NCI-H2196 (cell line): Measurements from ENCODE around the gene ZSWIM5.
"Not testable (repeated sequence)": the region's sequence is repeated elsewhere in the genome, so short reads cannot be mapped to it uniquely, and the experiment has no call there.

Experiments
- DNase-seq: peaks from one replicate; lab custom pipeline; 2025; ENCODE audit not compliant: unreplicated experiment; lab: John Stamatoyannopoulos, UW

Gene ZSWIM5

GRCh38 chr1:45205011-45205909 is 1.1 kb downstream of the ZSWIM5 start:
- DNase-seq = no peak

- DNase-seq = no peak
Observed at GRCh38 chr1:45200906-45201500, 5.4 kb downstream of the ZSWIM5 start.

- no peak for DNase-seq
Observed at GRCh38 chr1:45200435-45200834, 6.0 kb downstream of the ZSWIM5 start.

- no peak for DNase-seq
Observed at GRCh38 chr1:45198185-45198584, 8.2 kb downstream of the ZSWIM5 start.

- no peak for DNase-seq
Observed at GRCh38 chr1:45196863-45197262, 9.5 kb downstream of the ZSWIM5 start.

GRCh38 chr1:45191418-45191783 is 15.0 kb downstream of the ZSWIM5 start:
- no peak for DNase-seq

GRCh38 chr1:45187725-45188124 is 18.7 kb downstream of the ZSWIM5 start:
- no peak for DNase-seq

GRCh38 chr1:45179918-45180519 is 26.4 kb downstream of the ZSWIM5 start:
- not testable (repeated sequence) for DNase-seq

GRCh38 chr1:45177452-45177851 is 29.0 kb downstream of the ZSWIM5 start:
- no peak for DNase-seq

- DNase-seq = no peak
Observed at GRCh38 chr1:45172764-45173163, 33.6 kb downstream of the ZSWIM5 start.

GRCh38 chr1:45172005-45172404 is 34.4 kb downstream of the ZSWIM5 start:
- DNase-seq = peak; percentile 52

- DNase-seq = no peak
Observed at GRCh38 chr1:45171575-45171974, 34.8 kb downstream of the ZSWIM5 start.

- DNase-seq = no peak
Observed at GRCh38 chr1:45170151-45170742, 36.2 kb downstream of the ZSWIM5 start.

- DNase-seq = not testable (repeated sequence)
Observed at GRCh38 chr1:45167947-45168346, 38.5 kb downstream of the ZSWIM5 start.

- DNase-seq = not testable (repeated sequence)
Observed at GRCh38 chr1:45164307-45164706, 42.1 kb downstream of the ZSWIM5 start.

- not testable (repeated sequence) for DNase-seq
Observed at GRCh38 chr1:45163111-45163510, 43.3 kb downstream of the ZSWIM5 start.

- DNase-seq = not testable (repeated sequence)
Observed at GRCh38 chr1:45162041-45163035, 44.1 kb downstream of the ZSWIM5 start.

GRCh38 chr1:45155957-45156356 is 50.4 kb downstream of the ZSWIM5 start:
- no peak for DNase-seq

- DNase-seq = no peak
Observed at GRCh38 chr1:45155423-45155822, 51.0 kb downstream of the ZSWIM5 start.

- DNase-seq = no peak
Observed at GRCh38 chr1:45152126-45152525, 54.3 kb downstream of the ZSWIM5 start.
